Endodermal cell (in vitro differentiated cells): ENCODE measurements around the gene MCL1. TPM values are rescaled to one million over a fixed set of nuclear protein-coding genes. Genes with fewer than 3 reads are reported as not detected.
"Not testable (repeated sequence)": the region's sequence is repeated elsewhere in the genome, so short reads cannot be mapped to it uniquely, and the experiment has no call there.

Experiments
- DNase-seq: peaks from one replicate; pipeline ENCODE4 v3.0.0-alpha.2; 2017
- H3K27ac ChIP-seq: 2 replicates; pipeline ENCODE4 v1.5.1; 2013; ENCODE audit warnings: mild to moderate bottlenecking, low read depth, low read length, moderate library complexity
- H3K27me3 ChIP-seq: 2 replicates; pipeline ENCODE4 v1.6.1; 2013; ENCODE audit warnings: mild to moderate bottlenecking, low read length, moderate library complexity; ENCODE audit not compliant: insufficient read depth, control insufficient read depth, poor library complexity, severe bottlenecking
- H3K36me3 ChIP-seq: 2 replicates; pipeline ENCODE4 v1.7.0; 2013; ENCODE audit warnings: mild to moderate bottlenecking, low read length, moderate library complexity; ENCODE audit not compliant: control insufficient read depth, insufficient read depth
- H3K4me1 ChIP-seq: one replicate; pipeline ENCODE4 v1.7.0; 2013; ENCODE audit warnings: low read length; ENCODE audit not compliant: control insufficient read depth, insufficient read depth
- H3K4me3 ChIP-seq: 2 replicates; pipeline ENCODE4 v1.5.1; 2013; ENCODE audit warnings: mild to moderate bottlenecking, low read length, moderate library complexity
- H3K9ac ChIP-seq: 2 replicates; pipeline ENCODE4 v1.6.1; 2013; ENCODE audit warnings: mild to moderate bottlenecking, low read length, moderate library complexity; ENCODE audit not compliant: poor library complexity, severe bottlenecking; ENCODE audit errors: extremely low read depth
- H3K9me3 ChIP-seq: 2 replicates; pipeline ENCODE4 v1.6.1; 2013; ENCODE audit warnings: mild to moderate bottlenecking, low read length, moderate library complexity; ENCODE audit not compliant: control insufficient read depth
- H3K27ac Mint-ChIP-seq: 2 replicates; pipeline ENCODE4 v1.8.0; 2020; ENCODE audit warnings: mixed read lengths
- H3K27me3 Mint-ChIP-seq: 2 replicates; pipeline ENCODE4 v1.8.0; 2021; ENCODE audit warnings: mild to moderate bottlenecking, mixed read lengths; ENCODE audit not compliant: insufficient read depth
- H3K36me3 Mint-ChIP-seq: 2 replicates; pipeline ENCODE4 v1.8.0; 2020; ENCODE audit warnings: low read depth, mixed read lengths
- H3K4me1 Mint-ChIP-seq: 2 replicates; pipeline ENCODE4 v1.8.0; 2020; ENCODE audit warnings: mixed read lengths
- H3K4me3 Mint-ChIP-seq: 2 replicates; pipeline ENCODE4 v1.8.0; 2020; ENCODE audit warnings: mild to moderate bottlenecking, moderate library complexity, mixed read lengths
- H3K9me3 Mint-ChIP-seq: 2 replicates; pipeline ENCODE4 v1.8.0; 2020; ENCODE audit warnings: mild to moderate bottlenecking, mixed read lengths
- WGBS, 2 experiments: methylation state at CpG; one replicate each; pipeline versions ENCODE4 v1.1.5 to v1.1.7; 2013; ENCODE audit warnings: missing lambda C conversion rate in 2 of 2, mixed read lengths in 1 of 2; ENCODE audit not compliant: insufficient coverage in 1 of 2, insufficient read length in 1 of 2; 5-methylcytosine and 5-hydroxymethylcytosine counted together
- total RNA-seq, 2 donors: library from RNA; stranded (reverse); fragmentation: NEBNext Ultra II Directional in 1 of 2; extraction: Animal tissue kit (Norgen Biotek cat#: 25700) in 1 of 2; gene quantifications; 2 replicates in 1 of 2; 3 replicates in 1 of 2; pipeline ENCODE4 v1.2.1, GENCODE V29; 2021
- TF ChIP-seq, protein P1 (sequence below): fragments of 200-600 bp; sonication (generic); conservative IDR thresholded peaks from 2 replicates; pipeline ENCODE4 v1.5.0; 2021; ENCODE audit warnings: antibody characterized with exemption, mild to moderate bottlenecking

The MCL1 gene
- total RNA-seq, 2 donors from 2014 or later: 133 to 173 TPM

DNA sequence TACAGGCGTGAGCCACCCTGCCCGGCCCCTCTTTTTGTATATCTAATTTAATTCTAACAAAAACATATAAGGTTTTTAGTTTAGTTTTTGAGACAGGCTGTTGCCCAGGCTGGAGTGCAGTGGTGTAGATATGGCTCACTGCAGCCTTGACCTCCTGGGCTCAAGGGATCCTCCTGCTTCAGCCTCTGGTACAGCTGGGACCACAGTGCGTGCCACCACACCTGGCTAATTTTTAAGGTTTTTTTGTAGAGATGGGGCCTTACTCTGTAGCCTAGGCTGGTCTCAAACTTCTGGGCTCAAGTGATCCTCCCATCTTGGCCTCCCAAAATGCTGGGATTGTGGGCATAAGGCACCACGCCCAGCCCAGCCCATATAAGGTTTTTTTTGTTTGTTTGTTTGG is 31.2 kb upstream of the MCL1 start:
- Histone ChIP-seq H3K9me3 (no peaks in the 10 kb centered on the region), H3K27ac (no peak overlapping the region), H3K36me3 (peaks cover 63% of the 10 kb centered on the region), H3K4me1 (peaks cover 4% of the 10 kb centered on the region), H3K4me3 (no peak overlapping the region), H3K9ac (no peak overlapping the region), H3K27me3 (no peaks in the 10 kb centered on the region)
- Mint-ChIP-seq H3K27me3 (no peaks in the 10 kb centered on the region), H3K36me3 (peaks cover 54% of the 10 kb centered on the region), H3K4me3 (no peak overlapping the region), H3K9me3 (no peaks in the 10 kb centered on the region), H3K27ac (no peak overlapping the region), H3K4me1 (peaks cover 4% of the 10 kb centered on the region)
- DNase-seq: peak; percentile 29
- TF ChIP-seq, protein P1, sequence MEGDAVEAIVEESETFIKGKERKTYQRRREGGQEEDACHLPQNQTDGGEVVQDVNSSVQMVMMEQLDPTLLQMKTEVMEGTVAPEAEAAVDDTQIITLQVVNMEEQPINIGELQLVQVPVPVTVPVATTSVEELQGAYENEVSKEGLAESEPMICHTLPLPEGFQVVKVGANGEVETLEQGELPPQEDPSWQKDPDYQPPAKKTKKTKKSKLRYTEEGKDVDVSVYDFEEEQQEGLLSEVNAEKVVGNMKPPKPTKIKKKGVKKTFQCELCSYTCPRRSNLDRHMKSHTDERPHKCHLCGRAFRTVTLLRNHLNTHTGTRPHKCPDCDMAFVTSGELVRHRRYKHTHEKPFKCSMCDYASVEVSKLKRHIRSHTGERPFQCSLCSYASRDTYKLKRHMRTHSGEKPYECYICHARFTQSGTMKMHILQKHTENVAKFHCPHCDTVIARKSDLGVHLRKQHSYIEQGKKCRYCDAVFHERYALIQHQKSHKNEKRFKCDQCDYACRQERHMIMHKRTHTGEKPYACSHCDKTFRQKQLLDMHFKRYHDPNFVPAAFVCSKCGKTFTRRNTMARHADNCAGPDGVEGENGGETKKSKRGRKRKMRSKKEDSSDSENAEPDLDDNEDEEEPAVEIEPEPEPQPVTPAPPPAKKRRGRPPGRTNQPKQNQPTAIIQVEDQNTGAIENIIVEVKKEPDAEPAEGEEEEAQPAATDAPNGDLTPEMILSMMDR: no peak
- WGBS, 2 experiments: 100% methylated on average over 1 to 4 of the region's 4 CpGs

DNA sequence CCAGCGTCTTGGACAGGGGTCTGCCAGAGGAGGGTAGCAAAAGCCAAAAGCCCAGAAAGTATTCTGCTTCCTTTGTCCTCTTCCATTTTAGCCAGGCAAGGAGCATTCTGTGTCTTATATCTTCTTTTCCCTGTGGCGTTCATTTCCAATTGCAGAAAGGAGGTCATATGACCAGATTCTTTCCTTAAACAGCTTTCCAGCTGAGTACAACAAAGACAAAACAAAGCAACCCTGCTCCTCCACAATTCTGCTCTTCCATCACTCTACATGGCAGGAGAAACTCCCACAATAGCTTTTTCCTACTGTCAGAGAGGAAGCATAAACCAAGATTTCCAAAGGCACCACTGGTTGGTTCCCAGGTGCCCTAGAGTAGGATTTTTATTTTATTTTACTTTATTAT is 30.3 kb upstream of the MCL1 start:
- no peaks in the 10 kb centered on the region for H3K9me3 Mint-ChIP-seq
- Histone ChIP-seq H3K27ac (peak overlapping the region; percentile 93), H3K9ac (no peak overlapping the region), H3K4me1 (peaks cover 6% of the 10 kb centered on the region), H3K4me3 (no peak overlapping the region), H3K36me3 (peaks cover 57% of the 10 kb centered on the region), H3K9me3 (no peaks in the 10 kb centered on the region), H3K27me3 (no peaks in the 10 kb centered on the region)
- H3K36me3 Mint-ChIP-seq: peaks cover 46% of the 10 kb centered on the region
- peaks cover 4% of the 10 kb centered on the region for H3K4me1 Mint-ChIP-seq
- no peak for DNase-seq
- H3K4me3 Mint-ChIP-seq: no peak overlapping the region
- no peak overlapping the region for H3K27ac Mint-ChIP-seq
- no peaks in the 10 kb centered on the region for H3K27me3 Mint-ChIP-seq
- 79 to 83% methylated on average over 2 of the region's 2 CpGs for WGBS, 2 experiments
- TF ChIP-seq, protein P1: no peak

DNA sequence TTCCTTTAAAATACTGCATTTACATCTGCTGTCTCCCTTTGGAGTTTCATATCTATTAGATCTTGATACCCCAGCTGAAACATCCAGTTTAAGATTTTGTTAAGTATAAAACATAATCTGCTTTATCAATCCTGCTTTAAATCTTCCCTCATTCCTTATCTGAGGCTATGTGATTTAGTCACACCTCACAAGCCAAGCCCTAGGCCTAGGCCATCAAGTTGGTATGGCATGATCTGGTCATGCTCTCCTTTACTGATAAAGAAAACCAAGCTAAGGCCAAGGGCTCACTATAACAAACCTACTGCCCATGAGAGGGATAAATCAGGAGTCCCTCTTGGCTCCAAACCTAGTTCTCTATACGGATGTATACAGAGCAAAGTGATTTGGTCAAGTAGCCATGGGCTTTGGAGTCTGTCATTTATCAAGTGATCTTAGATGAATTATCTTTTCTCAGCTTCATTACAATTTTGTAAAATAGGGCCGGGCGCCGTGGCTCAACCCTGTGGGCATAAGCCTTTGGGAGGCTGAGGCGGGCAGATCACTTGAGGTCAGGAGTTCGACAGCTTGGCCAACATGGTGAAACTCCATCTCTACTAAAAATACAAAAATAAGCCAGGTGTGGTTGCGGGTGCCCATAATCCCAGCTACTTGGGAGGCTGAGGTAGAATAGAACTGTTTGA is 27.2 kb upstream of the MCL1 start:
- Mint-ChIP-seq H3K27me3 (no peaks in the 10 kb centered on the region), H3K36me3 (peaks cover 24% of the 10 kb centered on the region), H3K4me3 (no peak overlapping the region), H3K27ac (peak overlapping the region; percentile 77), H3K4me1 (peaks cover 8% of the 10 kb centered on the region), H3K9me3 (no peaks in the 10 kb centered on the region)
- Histone ChIP-seq H3K9me3 (no peaks in the 10 kb centered on the region), H3K4me3 (no peak overlapping the region), H3K36me3 (peaks cover 34% of the 10 kb centered on the region), H3K27ac (no peak overlapping the region), H3K9ac (no peak overlapping the region), H3K27me3 (no peaks in the 10 kb centered on the region), H3K4me1 (peaks cover 7% of the 10 kb centered on the region)
- DNase-seq: peak; percentile 41
- TF ChIP-seq, protein P1: no peak
- 96 to 97% methylated on average over 5 to 7 of the region's 7 CpGs for WGBS, 2 experiments

DNA sequence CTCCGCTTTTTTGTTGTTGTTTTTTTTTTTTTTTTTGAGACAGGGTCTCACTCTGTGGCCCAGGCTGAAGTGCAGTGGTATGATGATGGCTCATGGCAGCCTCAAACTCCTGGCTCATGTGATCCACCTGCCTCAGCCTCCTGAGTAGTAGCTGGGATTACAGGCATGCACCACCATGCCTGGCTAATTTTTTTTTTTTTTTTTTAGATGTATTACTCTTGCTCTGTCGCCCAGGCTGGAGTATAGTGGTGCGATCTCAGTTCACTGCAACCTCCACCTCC is 26.0 kb upstream of the MCL1 start:
- Histone ChIP-seq H3K27ac (peak overlapping the region; percentile 83), H3K36me3 (peaks cover 22% of the 10 kb centered on the region)
- Mint-ChIP-seq H3K27ac (peak overlapping the region; percentile 96), H3K36me3 (peaks cover 23% of the 10 kb centered on the region)
- not testable (repeated sequence) for H3K9me3 ChIP-seq, DNase-seq, H3K4me3 ChIP-seq, H3K4me1 Mint-ChIP-seq, H3K9me3 Mint-ChIP-seq, H3K27me3 Mint-ChIP-seq, H3K9ac ChIP-seq, H3K27me3 ChIP-seq, H3K4me3 Mint-ChIP-seq, H3K4me1 ChIP-seq
- 82 to 92% methylated on average over 2 of the region's 3 CpGs for WGBS, 2 experiments
